HG03103 (cell line): Measurements from ENCODE around the gene CILP2.

Experiments
- ATAC-seq: cut with Tn5 transposase; IDR thresholded peaks from one replicate; pipeline ENCODE4 v1.9.1; 2021; ENCODE audit warnings: low read depth; ENCODE audit not compliant: unreplicated experiment

CILP2 gene

DNA sequence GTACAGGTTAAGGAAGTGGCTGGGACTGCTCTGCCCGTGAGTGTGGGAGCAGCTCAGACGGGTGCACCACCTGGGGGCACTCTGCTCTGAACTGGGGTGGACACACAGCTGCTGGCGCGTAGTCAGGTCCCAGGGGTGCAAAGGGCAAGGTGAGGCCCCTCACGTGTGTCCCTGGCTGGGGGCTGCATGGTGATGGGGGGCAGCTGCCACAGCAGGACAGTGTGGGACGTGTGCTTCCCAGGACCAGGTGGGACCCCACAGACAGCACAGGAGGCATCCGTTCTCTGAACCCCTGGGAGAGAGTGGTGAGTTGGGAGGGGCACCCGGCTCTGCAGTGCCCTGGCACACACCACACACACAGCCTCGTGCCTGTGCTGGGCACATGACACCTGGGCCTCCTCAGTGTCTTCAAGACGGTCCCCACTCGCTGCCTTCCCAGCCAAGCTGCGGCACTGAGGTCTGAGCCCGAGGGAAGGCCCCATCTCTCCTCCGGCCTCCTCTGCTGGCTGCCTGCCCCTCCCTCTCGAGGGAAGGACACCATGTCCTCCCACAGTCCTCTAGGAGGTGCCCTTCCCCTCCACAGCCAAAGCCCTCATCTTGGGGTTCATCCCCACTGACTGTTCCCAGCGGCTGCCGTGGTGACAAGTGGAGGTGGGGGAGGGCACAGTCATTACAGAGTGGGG, 24.7 kb downstream of the CILP2 start:
- ATAC-seq = no peak

DNA sequence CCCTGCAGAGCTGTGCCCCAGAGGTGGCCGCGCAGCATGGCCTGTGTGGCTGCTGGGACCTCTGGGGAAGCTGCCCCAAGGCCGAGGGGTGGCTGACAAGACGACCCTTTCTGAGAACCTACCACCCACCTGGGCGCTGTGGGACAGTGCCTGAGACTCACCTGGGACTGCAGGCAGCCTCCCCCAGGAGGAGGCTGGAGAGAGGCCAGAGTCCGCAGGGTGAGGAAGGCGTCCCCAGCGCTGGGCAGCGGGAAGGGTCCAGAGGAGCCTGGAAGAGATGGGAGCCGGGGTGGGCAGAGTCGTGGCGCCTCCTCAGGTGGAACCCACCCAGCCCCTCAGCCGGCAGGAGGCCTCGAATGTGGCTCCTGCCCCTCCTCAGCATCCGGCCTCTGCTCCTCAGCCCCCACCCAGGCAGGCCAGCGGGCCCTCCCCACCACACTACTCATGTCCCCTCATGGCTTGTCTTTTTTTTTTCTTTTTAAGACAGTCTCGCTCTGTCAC, 25.3 kb downstream of the CILP2 start:
- ATAC-seq = no peak

DNA sequence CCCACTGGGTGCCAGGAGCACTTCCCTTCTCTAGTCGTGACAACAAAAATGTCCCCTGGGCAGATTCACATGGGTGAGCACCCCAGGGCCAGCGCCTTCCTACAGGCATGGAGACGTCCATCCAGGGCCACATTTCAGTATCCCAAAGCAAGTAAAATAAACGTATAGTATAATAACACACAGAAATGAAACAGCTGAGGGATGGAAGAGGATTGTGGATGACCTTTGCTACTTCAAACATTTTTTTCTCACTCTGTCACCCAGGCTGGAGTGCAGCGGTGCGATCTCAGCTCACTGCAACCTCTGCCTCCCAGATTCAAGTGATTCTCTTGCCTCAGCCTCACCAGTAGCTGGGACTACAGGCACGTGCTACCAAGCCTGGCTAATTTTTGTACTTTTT, 28.2 kb downstream of the CILP2 start:
- no peak for ATAC-seq

DNA sequence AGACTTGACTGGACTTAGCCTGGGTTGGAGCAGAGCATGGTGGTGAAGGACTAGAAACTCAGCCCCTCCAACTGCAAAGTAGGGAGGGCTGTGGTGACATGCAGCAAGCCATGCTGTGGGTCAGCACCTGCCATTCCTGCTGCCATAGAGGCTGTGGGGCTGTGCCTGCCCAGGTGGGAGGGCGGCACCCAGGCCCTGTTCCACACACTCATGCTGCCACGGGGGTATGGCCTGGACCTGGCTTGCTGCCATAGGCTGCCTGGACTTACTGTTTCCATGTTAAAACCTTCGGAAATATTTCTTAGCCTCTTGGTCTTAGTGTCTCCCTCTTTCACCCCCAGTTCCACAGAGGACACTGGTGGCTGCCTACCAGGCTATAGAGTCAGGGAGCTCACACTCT, 29.3 kb downstream of the CILP2 start:
- no peak for ATAC-seq

DNA sequence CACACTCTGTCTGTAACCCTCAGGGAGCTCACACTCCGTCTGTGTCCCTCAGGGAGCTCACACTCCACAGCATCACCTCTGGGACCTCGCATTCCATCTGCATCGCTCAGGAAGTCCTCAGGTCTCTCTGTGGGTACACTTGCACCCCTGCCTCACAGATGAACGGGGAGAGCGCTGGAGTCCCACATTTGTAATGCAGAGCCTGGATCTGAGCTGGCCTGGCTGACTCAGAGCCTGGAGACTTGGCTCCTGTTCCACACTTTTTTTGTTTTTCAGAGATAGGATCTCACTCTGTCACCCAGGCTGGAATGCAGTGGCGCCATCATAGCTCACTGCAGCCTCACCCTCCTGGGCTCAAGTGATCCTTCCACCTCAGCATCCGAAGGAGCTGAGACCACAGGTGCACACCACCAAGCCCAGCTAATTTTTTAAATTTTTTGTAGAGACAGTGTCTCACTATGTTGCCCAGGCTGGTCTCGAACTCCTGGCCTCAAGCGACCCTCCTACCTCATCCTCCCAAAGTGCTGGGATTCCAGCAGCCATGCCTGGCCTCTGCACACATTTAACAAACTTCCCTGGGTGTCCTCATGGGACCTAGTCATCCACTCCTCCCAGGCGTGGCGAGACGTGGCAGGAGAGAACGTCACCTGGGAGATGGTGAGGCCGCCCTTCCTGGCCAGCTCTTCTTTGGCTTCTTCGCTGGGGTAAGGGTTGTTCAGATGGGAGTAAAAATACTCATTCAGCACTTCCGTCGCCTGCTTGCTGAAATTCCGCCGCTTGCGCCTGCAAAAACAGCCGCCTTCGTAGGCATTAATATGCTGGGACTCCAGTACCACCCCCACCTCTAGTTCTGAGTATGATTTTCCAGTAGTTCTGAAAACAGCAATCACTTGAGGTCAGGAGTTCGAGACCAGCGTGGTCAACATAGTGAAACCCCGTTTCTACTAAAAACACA, 31.0 kb downstream of the CILP2 start:
- no peak for ATAC-seq

DNA sequence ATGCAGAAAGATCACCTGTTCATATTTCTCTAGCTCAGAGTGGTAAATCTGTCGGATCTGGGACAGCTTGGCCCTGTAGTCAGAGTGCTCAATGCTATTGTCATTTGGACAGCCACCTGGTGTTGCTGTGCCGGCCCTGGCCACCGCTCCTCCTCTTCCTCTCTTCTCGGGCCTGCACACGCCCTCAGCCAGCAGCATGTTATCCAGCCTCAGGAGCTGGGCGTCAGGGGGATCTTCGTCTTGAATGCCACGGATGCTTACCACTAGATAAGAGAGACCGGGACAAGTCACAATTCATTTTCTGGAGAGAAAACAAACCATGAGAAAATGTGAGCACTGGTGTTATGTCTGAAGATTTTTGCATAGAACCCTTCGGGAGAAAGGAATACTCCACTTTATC, 32.5 kb downstream of the CILP2 start:
- no peak for ATAC-seq

DNA sequence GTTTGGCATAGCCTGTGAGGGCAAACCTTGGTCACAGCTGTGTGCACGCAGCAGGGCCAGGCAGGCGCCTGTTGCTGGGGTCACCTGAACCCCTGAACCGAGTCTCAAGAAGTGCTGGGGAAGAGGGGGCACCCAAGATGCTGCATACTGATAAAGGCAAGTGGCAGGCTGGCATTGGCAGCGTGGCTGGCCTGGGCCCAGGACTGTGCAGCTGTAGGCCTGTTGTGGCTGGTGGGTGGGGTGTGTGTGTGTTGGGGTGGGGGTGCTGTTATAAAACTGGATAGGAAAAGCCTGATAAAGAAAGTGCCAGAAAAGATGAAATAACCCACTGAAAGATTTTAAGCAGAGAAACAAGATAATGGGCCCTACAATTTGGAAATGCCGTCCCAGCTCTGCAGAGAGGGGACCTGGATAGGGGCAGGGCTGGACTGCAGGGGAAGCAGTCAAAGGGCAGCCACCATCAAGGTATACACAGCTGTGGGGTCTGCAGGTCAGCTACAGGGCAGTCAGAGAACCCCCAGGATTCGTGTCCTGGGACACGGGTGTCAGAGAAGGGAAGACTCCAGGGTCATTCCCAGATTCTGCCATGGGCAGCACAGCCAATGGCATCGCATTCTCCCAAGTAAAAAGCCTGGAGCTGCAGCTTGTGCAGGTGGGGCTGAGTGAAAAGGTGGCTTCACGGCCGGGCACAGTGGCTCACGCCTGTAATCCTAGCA, 33.2 kb downstream of the CILP2 start:
- no peak for ATAC-seq

DNA sequence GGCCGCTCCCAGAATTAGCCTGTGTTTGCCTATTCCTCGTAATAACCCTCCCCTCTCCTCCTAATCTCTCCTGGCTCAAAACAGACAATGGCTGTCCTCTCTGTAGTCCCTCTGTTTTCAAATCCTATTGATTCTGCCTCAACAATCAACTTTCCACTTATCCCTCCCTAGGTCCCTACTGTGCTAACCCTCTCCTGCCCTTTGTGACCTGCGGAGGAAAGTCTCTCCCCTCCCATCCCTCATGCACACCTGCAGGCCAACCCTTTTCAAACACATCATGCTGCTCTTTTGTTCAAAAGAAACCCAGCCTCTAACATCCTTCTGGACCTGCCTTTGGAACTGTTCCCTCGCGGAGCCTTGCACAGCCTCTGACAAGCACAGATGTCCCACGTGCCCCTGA, 37.3 kb downstream of the CILP2 start:
- ATAC-seq = no peak

DNA sequence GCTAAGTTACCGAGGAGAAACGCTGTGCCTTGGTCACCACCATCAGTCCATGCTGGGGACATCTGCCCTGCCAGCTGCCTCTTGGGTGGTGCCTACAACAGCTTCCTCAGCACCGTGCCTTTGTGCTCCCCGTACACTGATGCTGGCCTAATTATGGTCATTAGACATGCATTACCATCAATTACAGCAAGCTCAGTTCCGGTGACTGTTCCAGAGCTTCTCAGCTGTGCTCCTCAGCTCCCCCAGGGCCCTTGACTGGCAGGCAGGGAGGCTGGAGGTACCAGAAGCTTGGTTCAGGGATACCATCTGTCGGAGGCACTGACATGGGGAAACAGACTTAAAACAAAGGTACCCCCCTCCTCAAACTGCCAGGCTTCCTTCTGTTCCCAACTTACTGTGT, 40.2 kb downstream of the CILP2 start:
- ATAC-seq = no peak

DNA sequence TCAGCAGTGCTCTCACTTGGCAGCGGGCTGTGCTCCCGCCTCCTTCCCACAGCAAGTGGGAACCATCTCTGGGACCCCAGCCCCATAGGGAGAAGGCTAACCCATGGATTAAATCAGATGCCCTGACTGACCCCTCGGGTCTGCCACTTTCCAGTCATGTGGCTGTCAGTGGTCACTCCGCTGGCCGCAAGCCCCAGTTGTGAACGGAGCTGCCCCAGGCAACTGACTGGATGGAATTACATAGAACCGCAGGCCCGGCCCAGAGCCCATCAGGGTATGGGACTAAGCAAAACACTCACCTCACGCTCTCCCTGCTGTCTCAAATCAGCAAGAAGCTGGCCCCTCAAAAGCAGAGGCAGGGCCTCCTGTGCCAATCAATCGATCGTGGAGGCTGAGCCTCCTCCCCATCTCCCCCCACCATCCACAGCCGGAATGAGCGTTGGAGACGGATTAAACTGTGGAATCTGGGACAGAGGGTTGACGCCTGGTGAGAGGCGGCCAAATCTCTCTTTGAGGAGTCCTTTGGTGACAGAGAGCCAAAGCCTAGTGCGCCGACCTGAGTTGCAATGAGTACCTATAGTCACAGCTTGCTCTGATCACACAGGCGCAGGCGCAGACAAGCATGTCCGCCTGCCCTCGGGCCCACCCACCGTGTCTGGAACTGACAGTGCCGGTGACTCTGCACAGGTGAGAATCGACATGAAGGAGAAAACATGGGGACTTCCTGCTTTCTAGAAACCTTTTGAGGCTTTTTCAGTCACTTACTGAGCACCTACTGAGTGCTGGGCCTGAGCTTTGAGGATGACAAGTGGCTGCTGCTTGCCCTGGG, 41.7 kb downstream of the CILP2 start:
- no peak for ATAC-seq

DNA sequence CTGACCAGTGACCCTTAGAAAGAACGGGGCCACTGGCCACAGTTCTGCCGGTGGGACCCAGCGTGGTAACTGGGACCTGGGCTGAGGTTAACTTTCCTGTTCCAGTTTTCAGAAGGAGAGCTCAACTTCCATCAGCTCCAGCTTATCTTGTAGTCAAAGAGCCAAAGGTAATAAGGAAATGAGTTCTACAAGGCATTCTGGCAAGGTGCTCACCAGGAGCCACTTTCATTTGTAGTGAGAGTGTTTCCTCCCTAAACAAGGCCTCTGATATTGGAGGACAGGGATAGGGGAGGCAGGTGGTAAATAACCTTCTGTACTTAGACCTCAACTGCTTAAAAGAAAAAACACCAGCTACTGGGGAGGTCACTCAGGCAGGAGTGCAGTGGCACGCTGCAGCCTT, 42.4 kb downstream of the CILP2 start:
- ATAC-seq = no peak

DNA sequence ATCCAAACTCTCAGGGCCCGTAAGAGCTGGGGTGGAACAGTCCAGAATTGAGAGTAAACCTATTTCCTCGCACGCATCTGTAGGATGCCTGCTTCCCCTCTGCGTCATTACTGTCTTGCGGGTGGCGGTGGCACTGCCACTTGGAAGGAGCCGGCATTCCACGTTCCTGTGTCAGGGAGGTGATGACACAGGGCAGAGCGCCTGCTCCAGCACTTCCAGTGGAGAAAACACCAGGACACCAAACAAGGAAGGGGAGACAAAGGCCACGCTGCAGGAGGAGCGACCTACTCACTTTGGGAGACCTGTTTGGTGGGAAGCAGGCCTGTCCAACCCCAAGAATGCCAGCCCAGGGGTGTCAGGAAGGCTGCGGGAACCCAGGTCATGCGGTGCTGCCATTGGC, 43.3 kb downstream of the CILP2 start:
- no peak for ATAC-seq

DNA sequence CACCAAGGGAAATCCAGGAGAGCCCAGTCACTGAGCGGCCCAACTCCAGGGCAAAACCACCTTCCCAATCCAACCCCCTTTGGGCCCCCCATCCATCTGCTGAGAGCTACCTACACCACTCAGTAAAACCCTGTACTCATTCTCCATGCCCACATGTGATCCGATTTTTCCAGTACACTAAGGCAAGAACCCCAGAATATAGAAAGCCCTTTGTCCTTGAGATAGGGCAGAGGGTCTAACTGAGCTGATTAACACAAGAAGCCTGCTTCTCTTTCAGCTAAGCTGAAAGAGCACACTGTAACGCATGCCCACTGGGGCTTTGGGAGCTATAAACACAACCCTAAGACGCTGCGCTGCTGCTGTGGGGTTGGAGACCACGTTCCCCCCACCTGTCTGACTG, 44.4 kb downstream of the CILP2 start:
- no peak for ATAC-seq

DNA sequence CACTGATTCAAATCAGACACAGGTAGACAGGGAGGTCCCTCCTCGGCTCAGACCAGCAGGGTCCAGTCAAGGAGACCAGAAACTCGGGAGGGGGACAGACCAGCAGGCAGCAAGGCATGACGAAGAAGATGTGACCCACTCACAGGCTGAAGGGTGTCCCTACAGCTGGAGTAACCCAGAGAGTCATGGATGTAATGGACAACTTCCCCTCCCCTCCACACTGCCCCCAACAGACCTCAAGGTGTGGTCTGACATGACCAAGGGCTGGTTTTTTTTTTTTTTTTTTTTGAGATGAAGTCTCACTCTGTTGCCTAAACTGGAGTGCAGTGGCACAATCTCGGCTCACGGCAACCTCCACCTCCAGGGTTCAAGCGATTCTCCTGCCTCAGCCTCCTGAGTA, 46.3 kb downstream of the CILP2 start:
- no peak for ATAC-seq

DNA sequence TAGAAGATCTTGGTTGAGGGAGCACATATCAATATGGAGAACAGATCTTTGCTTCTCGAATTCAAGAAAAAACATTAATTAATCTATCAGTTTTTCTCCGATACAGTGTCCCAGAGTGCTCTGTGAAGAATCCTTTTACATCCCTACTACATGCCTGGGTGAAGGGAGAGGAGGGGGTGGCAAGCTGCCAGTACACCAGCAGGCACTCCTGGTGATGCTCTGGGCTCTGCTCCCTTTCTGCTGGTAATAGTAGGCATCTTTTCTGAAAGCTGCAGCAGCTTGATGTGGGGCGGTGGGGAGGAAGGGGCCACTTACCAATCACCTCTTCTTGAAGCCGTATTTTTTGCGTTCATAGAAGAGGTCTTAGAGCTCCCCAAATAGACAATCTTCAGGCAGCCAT, 49.7 kb downstream of the CILP2 start:
- ATAC-seq = no peak

DNA sequence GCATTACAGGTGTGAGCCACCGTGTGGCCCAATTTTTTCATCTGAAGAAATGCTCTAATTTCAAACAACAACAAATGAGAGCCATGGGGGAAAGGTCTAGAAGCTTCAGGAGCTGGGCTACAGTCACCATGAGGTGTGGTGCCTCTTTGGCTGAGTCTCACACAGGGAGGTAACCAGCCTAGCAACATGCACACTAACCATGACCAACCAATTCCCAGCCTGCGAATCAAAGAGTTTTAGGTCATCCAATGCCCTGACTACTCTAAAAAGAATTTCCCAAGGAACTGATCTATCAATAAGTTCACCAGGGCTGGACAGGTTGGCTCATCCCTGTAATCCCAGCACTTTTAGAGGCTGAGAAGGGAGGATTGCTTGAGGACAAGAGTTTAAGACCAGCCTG, 50.5 kb downstream of the CILP2 start:
- ATAC-seq = no peak

DNA sequence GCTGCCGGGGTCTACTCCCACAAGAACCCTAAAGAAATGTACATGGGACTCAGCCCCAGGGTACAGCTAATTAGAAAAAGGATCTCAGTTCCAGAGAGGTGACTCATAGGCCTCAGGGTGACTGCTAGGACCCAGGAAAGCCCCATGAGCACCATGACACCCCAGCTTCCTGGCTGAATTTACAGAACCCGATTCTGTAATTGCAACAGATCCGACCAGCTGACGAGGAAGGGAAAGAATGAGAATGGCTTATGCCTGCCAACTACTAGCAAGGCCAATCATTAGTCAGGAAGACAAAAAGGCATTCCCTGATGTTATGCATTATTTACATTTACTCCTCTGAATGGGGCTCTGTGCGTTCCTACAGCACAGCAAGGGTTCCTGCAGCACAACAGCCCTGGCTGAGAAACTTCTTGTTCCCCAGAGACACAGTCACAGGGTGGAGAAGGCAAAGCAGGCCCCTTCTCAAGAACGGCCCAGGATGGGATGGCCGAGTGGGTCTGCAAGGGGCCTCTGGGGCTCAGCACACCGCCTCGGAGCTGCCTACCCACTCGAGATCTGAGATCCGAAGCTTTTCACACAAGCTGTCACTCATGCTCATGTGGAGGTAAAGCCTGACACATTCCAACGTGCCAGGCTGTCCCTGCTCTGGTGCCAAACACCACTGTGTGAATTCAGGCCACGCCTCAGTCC, 53.2 kb downstream of the CILP2 start:
- no peak for ATAC-seq

DNA sequence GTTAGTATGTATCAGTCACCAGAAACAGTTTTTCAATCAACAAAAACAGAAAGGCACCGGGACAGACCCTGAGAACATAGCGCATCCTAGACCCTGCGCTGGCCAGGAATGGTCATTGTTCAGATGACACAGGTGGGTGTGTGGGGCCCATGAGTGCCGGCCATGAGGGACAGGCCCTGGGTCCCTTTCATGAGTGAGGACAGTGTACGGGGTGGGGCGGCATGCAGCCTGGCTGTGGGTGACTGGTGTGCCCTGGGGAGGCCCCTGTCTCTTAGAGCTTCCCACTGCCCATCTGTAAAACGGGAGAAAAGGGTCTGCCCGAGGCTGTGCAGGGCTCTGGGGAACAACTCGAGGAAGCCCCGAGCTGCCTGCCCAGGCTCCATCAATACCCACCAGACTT, 54.6 kb downstream of the CILP2 start:
- no peak for ATAC-seq

DNA sequence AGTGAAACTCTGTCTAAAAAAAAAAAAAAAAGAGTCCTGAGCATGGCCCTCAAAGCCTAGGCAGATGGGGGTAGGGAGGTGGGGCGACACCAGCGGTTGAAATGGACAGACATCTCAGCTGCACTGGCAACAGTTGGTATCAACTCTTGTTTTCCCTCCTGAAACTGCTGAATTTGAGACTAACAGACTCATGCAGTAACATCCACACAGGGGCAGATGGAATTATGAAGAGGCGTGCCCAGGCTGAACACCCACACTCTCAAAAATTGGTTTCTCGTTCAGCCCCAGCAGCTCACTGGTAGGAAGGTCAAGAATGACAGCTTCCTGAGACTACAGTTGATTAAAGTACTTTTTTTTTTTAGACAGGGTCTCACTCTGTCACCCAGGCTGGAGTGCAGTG, 56.3 kb downstream of the CILP2 start:
- no peak for ATAC-seq

DNA sequence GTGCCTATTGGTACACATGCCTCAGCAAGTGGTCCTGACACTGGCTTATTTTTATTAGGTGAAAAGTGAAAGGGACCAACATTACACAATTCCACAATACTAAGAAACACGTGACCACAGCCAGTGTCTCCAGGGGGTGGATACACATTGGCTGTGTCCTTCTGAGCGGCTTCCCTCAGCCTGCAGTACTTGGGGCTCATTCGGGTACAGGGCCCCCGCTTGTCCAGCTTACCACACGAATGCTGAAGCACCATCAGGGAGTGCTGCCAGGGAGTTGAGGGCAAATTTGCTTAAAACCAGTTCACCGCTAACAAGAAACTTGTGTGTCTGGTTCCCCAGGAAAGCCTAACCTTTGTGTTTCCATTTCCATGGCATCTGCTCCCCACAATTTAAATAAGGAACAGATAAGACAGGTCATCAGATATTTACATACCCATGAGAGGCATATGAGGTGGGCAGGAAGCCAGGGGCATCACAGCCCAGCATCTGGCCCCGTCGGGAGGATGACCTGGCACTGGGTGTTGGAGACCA, 57.2 kb downstream of the CILP2 start:
- ATAC-seq = no peak
